Measurements from ENCODE around the gene LAP3.

LAP3 gene

GRCh38 chr4:17624821-17625220 lies 47.8 kb downstream of the LAP3 start:
- no peak overlapping the region for H3K4me3 Mint-ChIP-seq
- ATAC-seq (no peak), DNase-seq (ENCODE audit: low spot score in 2 of 2) (no peak)
- H3K4me1 Mint-ChIP-seq = peaks cover 18% of the 10 kb centered on the region
- no peaks in the 10 kb centered on the region for H3K9me3 Mint-ChIP-seq
- H3K36me3 Mint-ChIP-seq = peaks cover 100% of the 10 kb centered on the region
- peak overlapping the region; percentile 82 for H3K27ac Mint-ChIP-seq

GRCh38 chr4:17630228-17630627 lies 53.2 kb downstream of the LAP3 start:
- Mint-ChIP-seq H3K9me3 (no peaks in the 10 kb centered on the region), H3K27ac (no peak overlapping the region), H3K4me1 (peaks cover 12% of the 10 kb centered on the region), H3K36me3 (peaks cover 100% of the 10 kb centered on the region), H3K4me3 (no peak overlapping the region)
- ATAC-seq (no peak), DNase-seq (ENCODE audit: low spot score in 2 of 2) (no peak)

GRCh38 chr4:17633600-17633999 lies 56.6 kb downstream of the LAP3 start:
- ATAC-seq (no peak), DNase-seq (ENCODE audit: low spot score in 2 of 2) (no peak)
- H3K27ac Mint-ChIP-seq = no peak overlapping the region

GRCh38 chr4:17635056-17635455 lies 58.1 kb downstream of the LAP3 start:
- ATAC-seq (no peak), DNase-seq (ENCODE audit: low spot score in 2 of 2) (no peak)
- Mint-ChIP-seq H3K9me3 (no peaks in the 10 kb centered on the region), H3K4me1 (no peaks in the 10 kb centered on the region), H3K4me3 (no peak overlapping the region), H3K27ac (peak overlapping the region; percentile 27), H3K36me3 (peaks cover 58% of the 10 kb centered on the region)

More at GRCh38 chr4:17633600-17633999, 56.6 kb downstream of the LAP3 start:
- Mint-ChIP-seq H3K9me3 (no peaks in the 10 kb centered on the region), H3K4me1 (peaks cover 3% of the 10 kb centered on the region), H3K36me3 (peaks cover 72% of the 10 kb centered on the region), H3K4me3 (no peak overlapping the region)

- Mint-ChIP-seq H3K27ac (no peak overlapping the region), H3K4me1 (no peaks in the 10 kb centered on the region), H3K4me3 (no peak overlapping the region), H3K9me3 (no peaks in the 10 kb centered on the region), H3K36me3 (peaks cover 45% of the 10 kb centered on the region)
- DNase-seq (ENCODE audit: low spot score in 2 of 2) (no peak), ATAC-seq (no peak)
Measured at GRCh38 chr4:17636341-17636695, 59.3 kb downstream of the LAP3 start.

GRCh38 chr4:17636696-17637622 lies 60.0 kb downstream of the LAP3 start:
- no peak overlapping the region for H3K27ac Mint-ChIP-seq
- peak; percentile 89 for ATAC-seq
- no peaks in the 10 kb centered on the region for H3K4me1 Mint-ChIP-seq
- H3K4me3 Mint-ChIP-seq = no peak overlapping the region
- DNase-seq (ENCODE audit: low spot score in 2 of 2) = peak; percentile 67 to 83
- H3K36me3 Mint-ChIP-seq = peaks cover 39% of the 10 kb centered on the region
- no peaks in the 10 kb centered on the region for H3K9me3 Mint-ChIP-seq

GRCh38 chr4:17639136-17639535 lies 62.1 kb downstream of the LAP3 start:
- DNase-seq (ENCODE audit: low spot score in 2 of 2) (no peak), ATAC-seq (no peak)
- Mint-ChIP-seq H3K9me3 (no peaks in the 10 kb centered on the region), H3K4me1 (no peaks in the 10 kb centered on the region), H3K27ac (no peak overlapping the region), H3K36me3 (peaks cover 17% of the 10 kb centered on the region), H3K4me3 (no peak overlapping the region)

GRCh38 chr4:17642398-17642783 lies 65.4 kb downstream of the LAP3 start:
- no peak overlapping the region for H3K27ac Mint-ChIP-seq
- ATAC-seq (no peak), DNase-seq (ENCODE audit: low spot score in 2 of 2) (no peak)
- H3K9me3 Mint-ChIP-seq = no peaks in the 10 kb centered on the region
- no peak overlapping the region for H3K4me3 Mint-ChIP-seq
- no peaks in the 10 kb centered on the region for H3K36me3 Mint-ChIP-seq
- no peaks in the 10 kb centered on the region for H3K4me1 Mint-ChIP-seq

GRCh38 chr4:17646693-17647092 lies 69.7 kb downstream of the LAP3 start:
- no peaks in the 10 kb centered on the region for H3K9me3 Mint-ChIP-seq
- no peaks in the 10 kb centered on the region for H3K4me1 Mint-ChIP-seq
- DNase-seq (ENCODE audit: low spot score in 2 of 2) (no peak), ATAC-seq (no peak)
- no peaks in the 10 kb centered on the region for H3K36me3 Mint-ChIP-seq
- no peak overlapping the region for H3K4me3 Mint-ChIP-seq
- no peak overlapping the region for H3K27ac Mint-ChIP-seq

- DNase-seq (ENCODE audit: low spot score in 2 of 2) (no peak), ATAC-seq (no peak)
Measured at GRCh38 chr4:17647176-17647806, 70.3 kb downstream of the LAP3 start.

GRCh38 chr4:17647927-17648326 lies 70.9 kb downstream of the LAP3 start:
- Mint-ChIP-seq H3K4me3 (no peak overlapping the region), H3K4me1 (no peaks in the 10 kb centered on the region), H3K9me3 (no peaks in the 10 kb centered on the region), H3K36me3 (no peaks in the 10 kb centered on the region), H3K27ac (no peak overlapping the region)
- ATAC-seq (no peak), DNase-seq (ENCODE audit: low spot score in 2 of 2) (no peak)

More at GRCh38 chr4:17647176-17647806, 70.3 kb downstream of the LAP3 start:
- Mint-ChIP-seq H3K4me1 (no peaks in the 10 kb centered on the region), H3K4me3 (no peak overlapping the region), H3K36me3 (no peaks in the 10 kb centered on the region), H3K9me3 (no peaks in the 10 kb centered on the region), H3K27ac (no peak overlapping the region)

- Mint-ChIP-seq H3K36me3 (no peaks in the 10 kb centered on the region), H3K4me1 (no peaks in the 10 kb centered on the region), H3K9me3 (no peaks in the 10 kb centered on the region), H3K27ac (no peak overlapping the region), H3K4me3 (no peak overlapping the region)
- DNase-seq (ENCODE audit: low spot score in 2 of 2) (no peak), ATAC-seq (no peak)
Measured at GRCh38 chr4:17650406-17650805, 73.4 kb downstream of the LAP3 start.

- Mint-ChIP-seq H3K4me3 (no peak overlapping the region), H3K9me3 (no peaks in the 10 kb centered on the region), H3K4me1 (no peaks in the 10 kb centered on the region), H3K27ac (no peak overlapping the region), H3K36me3 (no peaks in the 10 kb centered on the region)
- DNase-seq (ENCODE audit: low spot score in 2 of 2) (no peak), ATAC-seq (no peak)
Measured at GRCh38 chr4:17654701-17655100, 77.7 kb downstream of the LAP3 start.

GRCh38 chr4:17657090-17657489 lies 80.1 kb downstream of the LAP3 start:
- Mint-ChIP-seq H3K4me1 (no peaks in the 10 kb centered on the region), H3K36me3 (no peaks in the 10 kb centered on the region), H3K9me3 (no peaks in the 10 kb centered on the region), H3K27ac (no peak overlapping the region), H3K4me3 (no peak overlapping the region)
- DNase-seq (ENCODE audit: low spot score in 2 of 2) (no peak), ATAC-seq (no peak)

All from stimulated activated effector memory CD8-positive, alpha-beta T cell treated with anti-CD3 and anti-CD28 coated beads, Interleukin-12 subunit alpha, Interleukin-12 subunit beta, amount 100 ng/mL, for 72 hours (primary cell).